Measurements from ENCODE around the gene KRABD2.
A peak's percentile ranks its signal among the peaks of the same experiment; 100 is the strongest.

KRABD2 gene

DNA sequence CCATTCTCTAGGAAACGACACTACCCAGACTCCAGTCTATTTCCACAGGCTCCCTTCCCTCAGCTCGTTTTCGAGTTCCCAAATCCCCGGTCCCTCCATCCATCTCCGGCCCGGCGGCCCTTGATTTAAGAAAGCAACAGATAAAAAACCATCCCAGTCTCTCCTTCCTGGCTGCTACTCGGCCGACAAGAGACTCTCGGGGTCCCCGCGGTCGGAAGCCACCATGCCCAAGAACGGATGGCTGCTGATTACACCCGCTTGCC is 6.3 kb upstream of the KRABD2 start:
- Histone ChIP-seq H3K4me3 (ENCODE audit: low read depth in 2 of 2, low read length in 2 of 2) (peak overlapping the region; percentile 68 to 99), H3K27ac (ENCODE audit: low read length) (peak overlapping the region; percentile 92), H3K36me3 (ENCODE audit: control insufficient read depth, insufficient read depth, low read length) (peaks cover 34% of the 10 kb centered on the region), H3K9me3 (ENCODE audit: control insufficient read depth, insufficient read depth, low read depth, low read length) (no peaks in the 10 kb centered on the region), H3K27me3 (ENCODE audit: control insufficient read depth, insufficient read depth, low read length) (no peaks in the 10 kb centered on the region), H3K4me1 (ENCODE audit: control insufficient read depth, insufficient read depth, low read length) (peaks cover 40% of the 10 kb centered on the region)
- no peak for TF ChIP-seq POLR2AphosphoS5 (IDR thresholded peaks at IDR 0.05; ENCODE audit: low read depth, low read length)
- TF ChIP-seq SIN3A (IDR thresholded peaks at IDR 0.05; ENCODE audit: borderline replicate concordance, insufficient read depth, low read depth, low read length), result no peak; the same call in 1 of the 2 replicates
- TF ChIP-seq, protein P1, sequence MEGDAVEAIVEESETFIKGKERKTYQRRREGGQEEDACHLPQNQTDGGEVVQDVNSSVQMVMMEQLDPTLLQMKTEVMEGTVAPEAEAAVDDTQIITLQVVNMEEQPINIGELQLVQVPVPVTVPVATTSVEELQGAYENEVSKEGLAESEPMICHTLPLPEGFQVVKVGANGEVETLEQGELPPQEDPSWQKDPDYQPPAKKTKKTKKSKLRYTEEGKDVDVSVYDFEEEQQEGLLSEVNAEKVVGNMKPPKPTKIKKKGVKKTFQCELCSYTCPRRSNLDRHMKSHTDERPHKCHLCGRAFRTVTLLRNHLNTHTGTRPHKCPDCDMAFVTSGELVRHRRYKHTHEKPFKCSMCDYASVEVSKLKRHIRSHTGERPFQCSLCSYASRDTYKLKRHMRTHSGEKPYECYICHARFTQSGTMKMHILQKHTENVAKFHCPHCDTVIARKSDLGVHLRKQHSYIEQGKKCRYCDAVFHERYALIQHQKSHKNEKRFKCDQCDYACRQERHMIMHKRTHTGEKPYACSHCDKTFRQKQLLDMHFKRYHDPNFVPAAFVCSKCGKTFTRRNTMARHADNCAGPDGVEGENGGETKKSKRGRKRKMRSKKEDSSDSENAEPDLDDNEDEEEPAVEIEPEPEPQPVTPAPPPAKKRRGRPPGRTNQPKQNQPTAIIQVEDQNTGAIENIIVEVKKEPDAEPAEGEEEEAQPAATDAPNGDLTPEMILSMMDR (IDR thresholded peaks at IDR 0.05), result no peak
- TF ChIP-seq TCF7L2 (IDR thresholded peaks at IDR 0.05; ENCODE audit: low read depth, low read length), result no peak
- ChIA-PET CTCF (interaction anchor here (0.5 kb wide), 1 partner anchor 287 kb away, joined by 5 read pairs; no protein-coding TSS in a partner anchor), POLR2A (no interaction called here)
- BruUV-seq (replicated peaks), result no TSS peak
- in situ Hi-C loops (cut with HindIII; ENCODE audit: low pct_unique_long_range_greater_than_20kb, low sequenced_read_pairs) (no loop called here), intact Hi-C loops (cut with micrococcal nuclease; ENCODE audit: unreplicated experiment) (loop anchor here (5.0 kb wide), 1 partner anchor 364 kb away; no protein-coding TSS in a partner anchor)
- ATAC-seq (no peak), DNase-seq (ENCODE audit: low read depth, low spot score) (no peak)

DNA sequence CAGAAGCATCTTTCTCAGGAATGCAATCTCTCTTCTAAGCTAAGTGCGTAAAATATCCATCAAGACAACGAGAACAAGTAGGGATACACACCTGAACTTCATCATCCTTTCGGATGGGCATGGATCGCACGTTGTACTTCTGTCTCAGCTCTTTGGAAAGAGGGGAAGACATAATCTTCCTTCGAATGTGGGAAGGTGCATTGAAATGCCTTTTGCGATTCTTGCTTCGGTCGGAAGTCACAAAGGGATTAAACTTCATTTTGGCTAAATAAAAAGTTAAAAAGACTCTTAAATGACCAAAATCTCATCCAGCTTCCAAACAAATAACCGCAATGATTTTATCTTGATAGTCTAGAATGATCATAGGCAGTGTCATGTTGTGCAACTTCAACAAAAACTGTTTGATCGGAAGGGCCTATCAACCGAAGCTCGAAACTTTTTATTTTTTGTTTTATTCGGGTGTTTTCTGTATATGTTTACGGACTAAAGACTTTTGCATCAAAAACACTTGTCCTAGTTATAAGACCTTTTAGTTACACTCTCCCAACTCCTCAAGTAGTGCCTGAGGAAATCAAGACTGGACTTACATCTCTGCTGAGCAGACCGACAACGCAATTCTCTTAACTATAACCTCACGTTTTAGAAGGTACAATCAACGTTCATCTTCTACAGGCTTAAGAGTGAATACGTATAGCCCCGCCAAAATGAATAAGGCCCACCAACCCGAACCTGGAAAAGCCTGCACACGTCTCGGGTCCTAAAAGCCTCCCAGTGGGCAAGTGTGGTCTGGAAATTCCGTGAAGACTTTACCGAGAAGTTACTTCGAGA is 5.8 kb upstream of the KRABD2 start:
- TSS peak; percentile 81 for BruUV-seq (replicated peaks)
- in situ Hi-C loops (cut with HindIII; ENCODE audit: low pct_unique_long_range_greater_than_20kb, low sequenced_read_pairs) (no loop called here), intact Hi-C loops (cut with micrococcal nuclease; ENCODE audit: unreplicated experiment) (loop anchor here (5.0 kb wide), 1 partner anchor 365 kb away; no protein-coding TSS in a partner anchor)
- H3K27me3 ChIP-seq (ENCODE audit: control insufficient read depth, insufficient read depth, low read length), result no peaks in the 10 kb centered on the region
- DNase-seq (ENCODE audit: low read depth, low spot score) (no peak), ATAC-seq (no peak)
- H3K9me3 ChIP-seq (ENCODE audit: control insufficient read depth, insufficient read depth, low read depth, low read length), result no peaks in the 10 kb centered on the region
- peaks cover 39% of the 10 kb centered on the region for H3K36me3 ChIP-seq (ENCODE audit: control insufficient read depth, insufficient read depth, low read length)
- TF ChIP-seq TCF7L2 (IDR thresholded peaks at IDR 0.05; ENCODE audit: low read depth, low read length) (no peak), POLR2AphosphoS5 (IDR thresholded peaks at IDR 0.05; ENCODE audit: low read depth, low read length) (no peak), SIN3A (IDR thresholded peaks at IDR 0.05; ENCODE audit: borderline replicate concordance, insufficient read depth, low read depth, low read length) (no peak), REST (IDR thresholded peaks at IDR 0.05; ENCODE audit: insufficient read depth in 1 of 2, low read depth in 2 of 2, low read length in 1 of 2) (no peak)
- TF ChIP-seq, protein P1 (IDR thresholded peaks at IDR 0.05), result no peak
- POLR2A ChIA-PET, result interaction anchor here (0.6 kb wide), 1 partner anchor 34 kb away, joined by 6 read pairs; no protein-coding TSS in a partner anchor
- H3K4me3 ChIP-seq (ENCODE audit: low read depth in 2 of 2, low read length in 2 of 2), result peak overlapping the region; percentile 68 to 99
- peak overlapping the region; percentile 92 for H3K27ac ChIP-seq (ENCODE audit: low read length)
- CTCF ChIA-PET, result interaction anchor here (0.5 kb wide), 1 partner anchor 287 kb away, joined by 5 read pairs; no protein-coding TSS in a partner anchor
- peaks cover 44% of the 10 kb centered on the region for H3K4me1 ChIP-seq (ENCODE audit: control insufficient read depth, insufficient read depth, low read length)
